Measurements from ENCODE around the gene GOLGA6C. TPM values are rescaled to one million over a fixed set of nuclear protein-coding genes. Genes with fewer than 3 reads are reported as not detected.
"Not testable (repeated sequence)": the region's sequence is repeated elsewhere in the genome, so short reads cannot be mapped to it uniquely, and the experiment has no call there.

GOLGA6C gene
- total RNA-seq, 2 experiments from 2014 or later, result 0.28 TPM; not detected in 1

GRCh38 chr15:75223688-75224087 is 34.4 kb upstream of the GOLGA6C start:
- Histone ChIP-seq H3K4me1 (ENCODE audit: insufficient read depth, low read length, poor library complexity, severe bottlenecking) (peaks cover 21% of the 10 kb centered on the region), H3K36me3 (ENCODE audit: insufficient read depth, low read length) (no peaks in the 10 kb centered on the region), H3K27ac (ENCODE audit: low read depth, low read length, poor library complexity, severe bottlenecking) (no peak overlapping the region), H3K4me2 (ENCODE audit: low read length) (no peak overlapping the region), H2AFZ (ENCODE audit: low read length) (no peak overlapping the region), H4K20me1 (ENCODE audit: insufficient read depth, low read length) (no peaks in the 10 kb centered on the region), H3K9me2 (ENCODE audit: insufficient read depth, low read length) (no peaks in the 10 kb centered on the region), H3K79me2 (ENCODE audit: insufficient read depth, low read depth, low read length) (no peaks in the 10 kb centered on the region), H3K4me3 (ENCODE audit: low read depth, low read length, poor library complexity, severe bottlenecking) (no peak overlapping the region), H3K9me3 (ENCODE audit: low read length) (no peaks in the 10 kb centered on the region)
- BruUV-seq (replicated peaks), result no TSS peak
- CTCF ChIA-PET (ENCODE audit: unreplicated experiment), result no interaction called here
- POLR2A ChIA-PET, result no interaction called here
- TF ChIP-seq, protein P1, sequence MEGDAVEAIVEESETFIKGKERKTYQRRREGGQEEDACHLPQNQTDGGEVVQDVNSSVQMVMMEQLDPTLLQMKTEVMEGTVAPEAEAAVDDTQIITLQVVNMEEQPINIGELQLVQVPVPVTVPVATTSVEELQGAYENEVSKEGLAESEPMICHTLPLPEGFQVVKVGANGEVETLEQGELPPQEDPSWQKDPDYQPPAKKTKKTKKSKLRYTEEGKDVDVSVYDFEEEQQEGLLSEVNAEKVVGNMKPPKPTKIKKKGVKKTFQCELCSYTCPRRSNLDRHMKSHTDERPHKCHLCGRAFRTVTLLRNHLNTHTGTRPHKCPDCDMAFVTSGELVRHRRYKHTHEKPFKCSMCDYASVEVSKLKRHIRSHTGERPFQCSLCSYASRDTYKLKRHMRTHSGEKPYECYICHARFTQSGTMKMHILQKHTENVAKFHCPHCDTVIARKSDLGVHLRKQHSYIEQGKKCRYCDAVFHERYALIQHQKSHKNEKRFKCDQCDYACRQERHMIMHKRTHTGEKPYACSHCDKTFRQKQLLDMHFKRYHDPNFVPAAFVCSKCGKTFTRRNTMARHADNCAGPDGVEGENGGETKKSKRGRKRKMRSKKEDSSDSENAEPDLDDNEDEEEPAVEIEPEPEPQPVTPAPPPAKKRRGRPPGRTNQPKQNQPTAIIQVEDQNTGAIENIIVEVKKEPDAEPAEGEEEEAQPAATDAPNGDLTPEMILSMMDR (conservative IDR thresholded peaks at IDR 0.05; ENCODE audit: low read length), result no peak
- TF ChIP-seq EZH2phosphoT487 (IDR thresholded peaks at IDR 0.05; ENCODE audit: borderline replicate concordance, low read depth, low read length), result no peak
- intact Hi-C loops (cut with micrococcal nuclease; ENCODE audit: unreplicated experiment), result no loop called here
- no peak for DNase-seq (ENCODE audit: low spot score)

DNA sequence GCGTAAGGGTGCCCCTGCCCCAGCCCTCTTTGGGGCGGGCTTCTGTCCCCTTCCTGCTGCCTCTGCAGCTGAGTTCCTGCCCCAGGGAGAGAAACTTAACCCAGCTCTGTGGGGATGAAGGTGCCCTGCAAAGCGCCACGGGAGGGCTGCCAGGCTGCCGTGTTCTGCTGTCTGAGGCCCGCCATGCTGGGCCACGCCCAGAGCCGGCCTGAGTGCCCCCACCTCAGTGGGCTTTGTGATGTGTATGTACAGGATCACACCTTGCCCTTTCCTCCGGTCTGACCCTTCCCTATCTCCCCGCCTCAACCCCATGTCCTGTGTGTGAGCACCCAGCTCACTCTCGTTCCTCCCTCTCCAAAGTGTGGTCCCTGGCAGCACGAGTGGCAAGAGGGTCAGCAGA is 33.9 kb upstream of the GOLGA6C start:
- H3K4me1 ChIP-seq (ENCODE audit: insufficient read depth, low read length, poor library complexity, severe bottlenecking), result peaks cover 15% of the 10 kb centered on the region
- no peaks in the 10 kb centered on the region for H4K20me1 ChIP-seq (ENCODE audit: insufficient read depth, low read length)
- POLR2A ChIA-PET, result no interaction called here
- CTCF ChIA-PET (ENCODE audit: unreplicated experiment), result no interaction called here
- TF ChIP-seq, protein P1 (conservative IDR thresholded peaks at IDR 0.05; ENCODE audit: low read length), result no peak
- no peaks in the 10 kb centered on the region for H3K9me3 ChIP-seq (ENCODE audit: low read length)
- no peak overlapping the region for H3K4me3 ChIP-seq (ENCODE audit: low read depth, low read length, poor library complexity, severe bottlenecking)
- H3K36me3 ChIP-seq (ENCODE audit: insufficient read depth, low read length), result no peaks in the 10 kb centered on the region
- no peaks in the 10 kb centered on the region for H3K9me2 ChIP-seq (ENCODE audit: insufficient read depth, low read length)
- intact Hi-C loops (cut with micrococcal nuclease; ENCODE audit: unreplicated experiment), result no loop called here
- H3K79me2 ChIP-seq (ENCODE audit: insufficient read depth, low read depth, low read length), result no peaks in the 10 kb centered on the region
- DNase-seq (ENCODE audit: low spot score), result no peak
- H3K4me2 ChIP-seq (ENCODE audit: low read length), result no peak overlapping the region
- BruUV-seq (replicated peaks), result no TSS peak
- no peak overlapping the region for H3K27ac ChIP-seq (ENCODE audit: low read depth, low read length, poor library complexity, severe bottlenecking)
- H2AFZ ChIP-seq (ENCODE audit: low read length), result no peak overlapping the region

- BruUV-seq (replicated peaks), result not testable (repeated sequence)
Observed at GRCh38 chr15:75225102-75225836, 32.9 kb upstream of the GOLGA6C start.

More at GRCh38 chr15:75225102-75225836, 32.9 kb upstream of the GOLGA6C start:
- H3K4me1 ChIP-seq (ENCODE audit: insufficient read depth, low read length, poor library complexity, severe bottlenecking); intact Hi-C loops (cut with micrococcal nuclease; ENCODE audit: unreplicated experiment); H3K9me2 ChIP-seq (ENCODE audit: insufficient read depth, low read length); H4K20me1 ChIP-seq (ENCODE audit: insufficient read depth, low read length); POLR2A ChIA-PET; H3K79me2 ChIP-seq (ENCODE audit: insufficient read depth, low read depth, low read length); H3K36me3 ChIP-seq (ENCODE audit: insufficient read depth, low read length); CTCF ChIA-PET (ENCODE audit: unreplicated experiment); H2AFZ ChIP-seq (ENCODE audit: low read length); H3K4me3 ChIP-seq (ENCODE audit: low read depth, low read length, poor library complexity, severe bottlenecking); DNase-seq (ENCODE audit: low spot score); H3K27ac ChIP-seq (ENCODE audit: low read depth, low read length, poor library complexity, severe bottlenecking); H3K4me2 ChIP-seq (ENCODE audit: low read length); H3K9me3 ChIP-seq (ENCODE audit: low read length): not testable (repeated sequence)
